GM19467 (cell line): ENCODE measurements around the gene CSF2RB.

Experiments
- ATAC-seq: cut with Tn5 transposase; IDR thresholded peaks from one replicate; pipeline ENCODE4 v1.9.1; 2021; ENCODE audit warnings: mild to moderate bottlenecking, moderate library complexity; ENCODE audit not compliant: unreplicated experiment

The CSF2RB gene

GRCh38 chr22:36913427-36914389 is at the start of gene CSF2RB:
Gene CSF2RB (plus strand): TSS chr22:36913628. CDS start chr22:36922208, 8,580 bp downstream.
- no peak for ATAC-seq

- ATAC-seq = no peak
Measured at GRCh38 chr22:36863979-36864378, 49.4 kb upstream of the CSF2RB start.

GRCh38 chr22:36864454-36865215 is 48.8 kb upstream of the CSF2RB start:
- no peak for ATAC-seq

- no peak for ATAC-seq
Measured at GRCh38 chr22:36865346-36865745, 48.1 kb upstream of the CSF2RB start.

GRCh38 chr22:36867695-36868094 is 45.7 kb upstream of the CSF2RB start:
- no peak for ATAC-seq

GRCh38 chr22:36868546-36869181 is 44.8 kb upstream of the CSF2RB start:
- ATAC-seq = no peak

- ATAC-seq = no peak
Measured at GRCh38 chr22:36870250-36870649, 43.2 kb upstream of the CSF2RB start.

GRCh38 chr22:36871669-36872081 is 41.8 kb upstream of the CSF2RB start:
- ATAC-seq = no peak

- no peak for ATAC-seq
Measured at GRCh38 chr22:36872084-36872483, 41.3 kb upstream of the CSF2RB start.

GRCh38 chr22:36872866-36873498 is 40.4 kb upstream of the CSF2RB start:
- no peak for ATAC-seq

- ATAC-seq = peak; percentile 80
Measured at GRCh38 chr22:36873614-36874308, 39.7 kb upstream of the CSF2RB start.

GRCh38 chr22:36874309-36874696 is 39.1 kb upstream of the CSF2RB start:
- ATAC-seq = no peak

GRCh38 chr22:36874736-36875135 is 38.7 kb upstream of the CSF2RB start:
- ATAC-seq = no peak

- no peak for ATAC-seq
Measured at GRCh38 chr22:36875741-36876140, 37.7 kb upstream of the CSF2RB start.

- no peak for ATAC-seq
Measured at GRCh38 chr22:36879775-36880174, 33.7 kb upstream of the CSF2RB start.

GRCh38 chr22:36881504-36882245 is 31.8 kb upstream of the CSF2RB start:
- no peak for ATAC-seq

- no peak for ATAC-seq
Measured at GRCh38 chr22:36884349-36885158, 28.9 kb upstream of the CSF2RB start.

- no peak for ATAC-seq
Measured at GRCh38 chr22:36885474-36885873, 28.0 kb upstream of the CSF2RB start.

- no peak for ATAC-seq
Measured at GRCh38 chr22:36886016-36886415, 27.4 kb upstream of the CSF2RB start.
